GM23248 (cell line): ENCODE measurements around the gene ASPM.

ENCODE experiments used
- EZH2 ChIP-seq: fragments of 200-600 bp; sonication (generic); IDR thresholded peaks from 2 replicates; pipeline ENCODE4 v1.6.1; 2018; ENCODE audit warnings: antibody characterized with exemption, mild to moderate bottlenecking; ENCODE audit not compliant: insufficient read depth, poor library complexity, severe bottlenecking
- EZH2phosphoT487 ChIP-seq: fragments of 200-600 bp; sonication (generic); IDR thresholded peaks from 2 replicates; pipeline ENCODE4 v1.6.1; 2018; ENCODE audit warnings: antibody characterized with exemption, moderate library complexity, mild to moderate bottlenecking, low read depth; ENCODE audit not compliant: insufficient read depth

- TF ChIP-seq EZH2 (no peak), EZH2phosphoT487 (no peak)
Observed at GRCh38 chr1:197129698-197130097, 16.8 kb downstream of the ASPM start.
